GM18909 (cell line): ENCODE measurements around the gene SLC38A3.
"Not testable (repeated sequence)": the region's sequence is repeated elsewhere in the genome, so short reads cannot be mapped to it uniquely, and the experiment has no call there.

ENCODE experiments used
- ATAC-seq: cut with Tn5 transposase; IDR thresholded peaks from one replicate; pipeline ENCODE4 v1.9.1; 2021; ENCODE audit warnings: mild to moderate bottlenecking; ENCODE audit not compliant: unreplicated experiment, poor library complexity

Gene SLC38A3

GRCh38 chr3:50228184-50228763 is 23.2 kb downstream of the SLC38A3 start:
- ATAC-seq, result not testable (repeated sequence)

- ATAC-seq, result no peak
Measured at GRCh38 chr3:50229490-50229889, 24.4 kb downstream of the SLC38A3 start.

- ATAC-seq, result no peak
Measured at GRCh38 chr3:50230104-50230793, 25.2 kb downstream of the SLC38A3 start.

GRCh38 chr3:50230794-50231125 is 25.7 kb downstream of the SLC38A3 start:
- no peak for ATAC-seq

GRCh38 chr3:50231581-50231980 is 26.5 kb downstream of the SLC38A3 start:
- no peak for ATAC-seq

- ATAC-seq, result no peak
Measured at GRCh38 chr3:50232303-50232702, 27.2 kb downstream of the SLC38A3 start.

- no peak for ATAC-seq
Measured at GRCh38 chr3:50233176-50233575, 28.1 kb downstream of the SLC38A3 start.

GRCh38 chr3:50235716-50236483 is 30.8 kb downstream of the SLC38A3 start, which contains the start of gene GNAI2:
Gene GNAI2 (plus strand): TSS chr3:50236204. CDS start chr3:50236336, 132 bp downstream.
- ATAC-seq, result peak; percentile 91

- no peak for ATAC-seq
Measured at GRCh38 chr3:50236484-50237132, 31.5 kb downstream of the SLC38A3 start.

- ATAC-seq, result no peak
Measured at GRCh38 chr3:50237133-50237651, 32.1 kb downstream of the SLC38A3 start.

- peak; percentile 26 for ATAC-seq
Measured at GRCh38 chr3:50237754-50238548, 32.9 kb downstream of the SLC38A3 start.

GRCh38 chr3:50238549-50239026 is 33.5 kb downstream of the SLC38A3 start:
- ATAC-seq, result no peak

- no peak for ATAC-seq
Measured at GRCh38 chr3:50239649-50240048, 34.6 kb downstream of the SLC38A3 start.

GRCh38 chr3:50241163-50241562 is 36.1 kb downstream of the SLC38A3 start:
- no peak for ATAC-seq

GRCh38 chr3:50241713-50242380 is 36.8 kb downstream of the SLC38A3 start:
- ATAC-seq, result no peak

GRCh38 chr3:50242381-50242770 is 37.3 kb downstream of the SLC38A3 start:
- no peak for ATAC-seq

- no peak for ATAC-seq
Measured at GRCh38 chr3:50242851-50243542, 37.9 kb downstream of the SLC38A3 start.

- ATAC-seq, result no peak
Measured at GRCh38 chr3:50243543-50243895, 38.4 kb downstream of the SLC38A3 start.

- ATAC-seq, result not testable (repeated sequence)
Measured at GRCh38 chr3:50244813-50245212, 39.7 kb downstream of the SLC38A3 start.
